Measurements from ENCODE around the gene LMBR1L. TPM values are rescaled to one million over a fixed set of nuclear protein-coding genes. Genes with fewer than 3 reads are reported as not detected.

The LMBR1L gene
- polyA plus RNA-seq, 5 donors, result 68.2 to 111 (median 78.8) TPM

DNA sequence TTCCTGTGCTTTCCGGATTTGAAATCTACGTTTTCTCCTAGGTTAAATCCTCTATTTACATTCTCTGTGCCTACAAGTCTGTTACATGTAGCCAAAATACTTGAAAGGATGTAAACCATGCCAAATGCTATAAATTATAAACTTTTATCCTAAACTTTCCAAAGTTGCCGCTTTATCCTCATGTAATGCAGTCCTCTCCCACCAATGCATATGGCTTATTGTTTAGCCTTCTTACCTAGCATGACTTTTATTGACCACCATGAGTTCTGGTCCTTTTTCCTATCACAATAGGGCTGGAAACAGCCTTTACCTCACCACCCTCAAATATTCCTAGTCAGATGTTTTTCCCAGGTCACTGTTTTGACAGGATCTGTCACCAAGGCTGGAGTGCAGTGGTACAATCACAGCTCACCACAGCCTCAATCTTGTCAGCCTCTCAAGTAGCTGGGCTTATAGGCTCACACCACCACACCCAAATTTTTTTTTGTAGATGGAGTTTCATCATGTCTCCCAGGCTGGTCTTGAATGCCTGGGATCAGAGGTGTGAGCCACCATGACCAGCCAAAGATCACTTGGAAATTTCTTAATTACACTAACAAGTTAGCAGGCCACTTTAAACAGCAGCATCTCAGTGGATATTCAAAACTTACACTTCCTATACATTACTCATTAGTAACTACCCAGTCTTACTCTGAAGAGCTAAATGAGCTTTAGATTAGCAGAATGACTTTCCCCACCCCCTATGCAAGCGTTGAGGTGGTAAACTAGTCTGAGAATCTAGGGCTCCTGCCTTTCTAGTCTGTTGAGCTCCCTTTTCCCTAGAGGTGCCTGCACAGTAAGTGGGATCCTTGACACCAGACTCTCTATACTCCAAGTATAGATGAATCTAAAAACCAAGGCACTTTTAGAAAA, 16.5 kb upstream of the LMBR1L start:
- no peak for DNase-seq

GRCh38 chr12:49121047-49121696, 10.5 kb upstream of the LMBR1L start:
- DNase-seq, result peak in 1 of 2 donors; percentile 34

DNA sequence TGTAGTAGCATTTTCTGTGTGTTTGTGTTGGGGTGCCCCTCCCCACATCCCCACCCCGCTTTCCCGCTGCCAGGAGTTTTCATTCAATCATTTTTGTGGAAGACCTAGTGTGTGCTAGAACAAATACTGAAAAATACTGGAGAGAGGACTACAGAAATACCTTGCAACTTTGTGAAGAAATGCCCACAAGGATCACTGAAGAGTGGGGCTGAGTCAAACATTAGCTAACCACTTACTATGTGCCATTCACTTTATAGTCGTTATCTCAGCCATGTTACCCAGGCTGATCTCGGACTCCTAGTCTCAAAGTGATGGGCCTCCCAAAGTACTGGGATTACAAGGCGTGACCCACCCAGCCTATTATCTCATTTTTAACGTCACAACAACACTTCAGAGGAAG, 559 bp upstream of the LMBR1L start:
- no peak for DNase-seq

DNA sequence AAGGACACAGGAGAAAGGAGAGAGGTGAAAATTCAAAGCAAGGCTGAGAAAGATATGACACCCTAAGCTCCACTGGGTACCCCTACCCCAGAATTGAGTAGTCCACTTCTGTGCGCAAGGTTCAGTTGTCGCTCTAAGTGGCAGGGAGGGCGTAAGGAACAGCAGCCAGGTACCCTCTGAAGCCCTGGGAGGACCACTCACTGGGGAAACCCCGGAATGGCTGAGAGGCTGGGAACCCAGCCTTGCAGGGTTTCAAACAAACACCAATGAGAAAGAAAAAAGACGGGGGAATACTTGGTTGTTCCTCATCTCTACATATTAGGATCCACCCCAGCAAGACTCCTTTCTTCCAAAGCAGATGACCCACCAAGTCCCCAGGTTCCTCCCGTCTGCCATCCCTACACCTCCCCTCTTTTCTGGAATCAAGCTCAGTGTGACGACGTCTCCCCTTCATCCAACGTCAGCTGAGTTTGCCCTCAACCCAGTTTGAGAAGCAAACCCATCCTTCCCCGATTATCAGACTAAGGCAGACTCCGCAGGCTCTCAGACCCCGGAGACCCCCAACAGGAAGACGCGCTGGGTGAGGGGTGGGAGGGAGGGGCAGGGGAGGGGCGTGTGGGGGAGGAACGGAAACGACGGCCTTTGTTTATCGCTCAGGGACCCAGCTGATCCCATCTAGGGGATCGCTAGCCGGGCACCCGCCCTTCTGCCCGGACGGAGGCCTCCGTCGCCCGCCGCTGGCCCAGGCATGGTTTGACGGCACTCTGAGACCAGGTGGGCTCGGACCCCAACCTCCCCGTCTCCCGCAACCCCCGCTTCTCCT, 795 bp downstream of the LMBR1L start:
- peak in 1 of 2 donors; percentile 60 for DNase-seq

DNA sequence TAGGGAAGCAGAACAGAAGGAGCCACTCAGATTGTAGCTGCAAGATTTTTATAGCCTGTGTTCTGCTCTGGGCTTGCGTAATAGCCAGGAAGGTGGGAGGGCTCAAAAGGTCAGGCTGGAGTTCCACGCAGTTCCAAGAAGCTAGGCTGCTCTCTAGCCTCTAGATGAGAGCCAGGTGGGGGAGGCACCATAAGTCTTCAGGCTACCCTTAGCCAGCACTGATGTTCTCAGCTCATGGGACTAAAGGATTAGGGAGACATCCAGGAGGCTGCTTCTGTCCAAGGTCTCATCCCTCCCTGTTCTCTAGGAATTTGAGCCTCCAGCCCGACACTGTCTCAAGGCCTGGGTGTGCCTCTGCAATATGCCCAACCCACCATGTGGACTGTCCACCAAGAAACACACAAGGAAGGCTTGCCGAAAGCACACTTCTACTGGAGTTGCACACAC, 1.7 kb downstream of the LMBR1L start:
- DNase-seq, result no peak

DNA sequence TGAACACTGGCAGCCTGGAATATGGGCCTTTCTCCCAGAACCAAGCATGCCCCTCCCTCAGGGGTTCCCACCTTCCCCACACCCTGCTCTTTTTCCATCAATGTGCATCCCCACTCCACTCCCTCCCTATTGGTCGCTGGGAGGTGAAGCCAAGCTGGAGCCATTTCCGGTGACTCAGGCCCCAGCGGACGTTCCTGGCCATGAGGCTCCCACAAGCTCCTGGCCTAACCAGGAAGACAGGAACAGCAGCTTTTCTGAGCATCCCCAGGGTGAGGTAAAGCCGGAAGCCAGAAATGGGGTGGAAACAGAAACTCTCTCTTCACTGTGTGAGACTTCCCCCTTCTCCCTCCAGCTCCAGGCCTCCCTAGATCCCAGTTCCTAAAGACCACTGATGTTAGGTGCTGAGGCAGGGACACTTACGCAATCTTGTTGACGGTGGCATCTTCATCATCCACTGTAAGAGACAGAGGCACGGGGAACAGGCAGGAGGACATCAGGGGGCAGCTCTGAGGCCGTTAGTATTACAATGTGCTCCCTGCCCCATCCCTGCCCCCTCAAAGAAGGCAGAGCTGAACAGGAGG, 5.1 kb downstream of the LMBR1L start:
- DNase-seq, result no peak

DNA sequence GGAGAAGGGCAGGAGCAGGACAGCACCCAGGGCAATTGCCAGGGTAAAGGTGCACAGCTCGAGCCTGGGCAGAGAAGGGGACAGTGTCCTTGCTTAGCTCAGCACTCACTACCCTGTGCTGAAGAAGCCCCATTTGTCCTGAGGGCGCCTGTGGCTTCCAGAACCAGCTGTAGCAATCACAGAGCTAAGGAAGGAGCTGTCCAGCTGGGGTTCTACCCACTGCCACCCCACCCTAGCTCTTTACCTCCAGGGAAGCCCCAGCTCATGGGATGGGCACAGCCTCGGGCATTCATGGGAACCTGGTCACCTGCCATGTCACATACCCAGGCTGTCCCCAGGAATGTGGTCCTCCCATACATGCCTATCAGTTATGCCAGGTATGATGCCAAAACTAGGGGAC, 5.8 kb downstream of the LMBR1L start:
- DNase-seq, result no peak

- DNase-seq, result no peak
These were observed 10.3 kb downstream of the LMBR1L start for GRCh38 chr12:49100380-49100779.

DNA sequence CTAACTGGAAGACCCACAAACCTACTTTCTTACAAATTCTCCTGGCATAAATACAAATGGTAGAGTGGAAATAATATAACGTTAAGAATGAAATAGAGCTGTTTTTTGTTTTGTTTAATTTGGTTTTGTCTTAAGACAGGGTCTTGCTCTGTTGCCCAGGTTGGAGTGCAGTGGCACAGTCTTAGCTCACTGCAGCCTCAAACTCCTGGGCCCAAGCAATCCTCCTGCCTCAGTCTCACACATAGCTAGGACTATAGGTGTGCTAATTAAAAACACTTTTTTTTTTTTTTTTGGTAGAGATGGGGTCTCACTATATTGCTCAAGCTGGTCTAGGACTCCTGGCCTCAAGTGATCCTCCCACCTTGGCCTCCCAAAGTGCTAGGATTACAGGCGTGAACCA, 11.9 kb downstream of the LMBR1L start:
- DNase-seq, result no peak

DNA sequence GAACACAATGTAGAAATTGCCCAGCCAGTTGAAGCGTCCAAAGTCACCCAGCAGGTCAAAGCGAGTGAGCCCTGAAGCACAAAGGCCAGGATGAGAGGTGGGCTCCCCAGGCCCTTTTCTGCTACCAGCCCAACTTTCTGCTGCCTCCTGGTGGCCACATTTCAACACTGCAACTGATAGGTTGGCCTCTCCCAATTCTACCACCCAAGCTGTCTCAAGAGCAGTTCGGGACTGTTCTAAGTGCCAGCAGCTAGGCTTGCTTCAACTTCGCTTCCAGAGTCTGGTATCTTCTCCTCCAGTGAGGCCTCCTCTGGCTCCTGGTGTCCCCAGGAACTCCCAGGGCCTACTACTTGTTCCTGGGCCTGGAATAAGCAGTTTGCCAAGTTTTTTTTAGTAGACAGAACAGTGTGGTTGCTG, 12.6 kb downstream of the LMBR1L start:
- no peak for DNase-seq

DNA sequence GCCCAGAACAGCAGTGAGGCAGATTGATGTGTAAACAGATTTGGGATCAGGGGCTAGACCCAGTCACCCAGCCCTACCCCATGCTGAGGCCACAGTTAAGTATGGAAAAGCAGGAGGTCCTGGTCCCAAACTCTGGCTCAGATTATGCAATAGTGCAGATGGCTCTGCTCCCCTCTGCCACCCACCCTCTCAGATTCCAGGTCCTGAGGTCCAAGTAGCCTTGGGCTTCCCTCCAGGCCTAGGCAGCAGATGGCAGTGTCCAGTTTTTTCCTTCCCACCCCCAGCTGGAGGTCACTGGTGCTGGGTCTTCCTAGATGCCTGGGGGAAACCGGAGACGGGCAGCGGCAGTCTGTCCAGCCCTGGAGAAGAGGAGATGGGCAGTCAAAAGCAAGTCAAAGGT, 13.3 kb downstream of the LMBR1L start:
- DNase-seq, result no peak

DNA sequence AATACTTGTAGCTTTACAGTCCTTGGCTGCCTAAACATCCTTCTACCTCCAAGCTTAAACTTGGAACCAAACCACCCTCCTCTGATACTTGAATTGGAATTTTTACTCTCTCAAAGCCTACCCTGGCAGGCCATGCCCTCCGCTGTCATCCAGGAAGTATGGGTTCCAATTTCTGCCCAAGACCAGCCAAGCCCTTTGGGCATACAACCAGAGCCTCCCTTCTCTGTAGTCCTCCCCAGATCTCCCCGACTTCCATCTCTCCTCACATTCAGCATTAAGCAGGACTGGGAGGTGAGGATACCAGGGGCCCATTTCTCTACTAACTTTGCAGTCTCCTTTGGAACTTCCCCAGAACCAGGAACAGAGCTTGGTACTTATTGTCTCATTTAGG, 15.7 kb downstream of the LMBR1L start:
- no peak for DNase-seq

DNA sequence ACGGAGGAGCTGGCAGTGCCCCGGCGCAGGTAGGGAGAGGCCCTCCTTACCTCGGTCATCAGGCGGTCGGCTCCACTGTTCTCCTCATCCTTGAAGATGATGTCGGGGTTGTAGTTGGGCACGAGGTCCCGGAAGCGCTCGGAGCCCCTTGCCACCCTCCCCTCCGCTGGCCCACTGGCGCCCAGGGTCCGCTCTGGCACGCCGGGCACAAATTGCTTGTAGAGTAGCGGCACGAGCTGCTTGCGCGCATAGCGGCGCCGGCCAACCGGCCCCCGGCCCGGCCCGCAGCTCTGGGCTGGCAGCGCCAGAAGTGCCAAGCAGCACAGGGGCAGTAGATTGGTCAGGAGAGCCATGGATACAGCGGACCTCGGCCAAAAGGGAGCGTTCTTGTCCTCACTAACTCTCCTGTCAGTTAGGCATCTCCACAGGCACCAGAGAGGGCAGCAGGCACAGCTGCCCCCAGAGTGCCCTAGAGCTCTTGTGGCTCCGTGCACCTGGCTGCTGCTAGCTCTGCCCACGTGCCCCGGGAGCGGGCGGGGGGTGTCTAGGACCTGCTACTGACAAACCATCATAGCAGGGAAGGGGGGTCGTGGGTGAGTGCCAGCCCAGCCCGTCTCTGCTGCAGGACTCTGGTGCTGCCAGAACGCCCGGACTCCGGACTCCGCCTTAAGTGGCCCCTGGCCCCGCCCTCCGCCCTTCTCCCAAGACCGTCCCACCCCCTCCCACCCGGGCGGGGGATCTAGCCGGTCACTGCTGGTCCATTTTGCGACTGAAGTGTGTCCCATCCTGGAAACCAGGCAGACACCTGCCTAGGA, 16.3 kb downstream of the LMBR1L start, which contains the start of gene DHH:
TSS of gene DHH (minus strand) at position 642 of the 815 bp plus-strand sequence. CDS start at position 353, 289 bp downstream.
- no peak for DNase-seq

DNA sequence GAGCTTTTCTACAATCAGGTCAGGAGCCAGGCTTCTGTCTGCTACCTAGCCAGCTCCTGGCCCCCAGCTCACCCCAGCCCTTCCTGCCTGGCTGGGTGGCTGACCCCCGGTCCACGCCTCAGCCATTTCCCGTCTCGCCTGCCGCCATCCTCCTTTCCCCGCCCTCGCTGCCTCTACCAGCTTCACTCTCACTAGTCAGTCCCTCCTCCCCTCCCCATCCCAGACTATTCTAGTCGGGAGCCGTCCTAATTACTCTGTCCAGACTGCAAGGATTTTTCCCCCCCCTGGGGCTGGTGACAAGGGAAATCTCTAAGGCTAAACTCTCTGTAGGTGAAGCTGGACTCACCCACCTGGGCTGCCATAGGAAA, 16.9 kb downstream of the LMBR1L start:
- no peak for DNase-seq

GRCh38 chr12:49092816-49093406, 17.7 kb downstream of the LMBR1L start:
- DNase-seq, result no peak

GRCh38 chr12:49092086-49092815, 18.4 kb downstream of the LMBR1L start:
- no peak for DNase-seq

DNA sequence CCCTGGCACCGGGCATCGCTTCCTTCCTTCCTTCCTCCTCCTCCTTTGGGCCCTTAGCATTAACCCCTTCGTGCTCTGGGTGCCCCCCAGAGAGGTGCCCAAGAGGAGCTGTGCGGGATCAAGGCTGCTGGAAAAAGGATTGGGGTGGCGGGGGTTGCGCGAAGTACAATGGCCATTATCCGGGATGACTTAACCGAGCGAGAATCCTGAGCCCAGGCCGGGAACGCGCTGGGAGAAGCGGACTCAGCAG, 18.9 kb downstream of the LMBR1L start:
- DNase-seq, result no peak

DNA sequence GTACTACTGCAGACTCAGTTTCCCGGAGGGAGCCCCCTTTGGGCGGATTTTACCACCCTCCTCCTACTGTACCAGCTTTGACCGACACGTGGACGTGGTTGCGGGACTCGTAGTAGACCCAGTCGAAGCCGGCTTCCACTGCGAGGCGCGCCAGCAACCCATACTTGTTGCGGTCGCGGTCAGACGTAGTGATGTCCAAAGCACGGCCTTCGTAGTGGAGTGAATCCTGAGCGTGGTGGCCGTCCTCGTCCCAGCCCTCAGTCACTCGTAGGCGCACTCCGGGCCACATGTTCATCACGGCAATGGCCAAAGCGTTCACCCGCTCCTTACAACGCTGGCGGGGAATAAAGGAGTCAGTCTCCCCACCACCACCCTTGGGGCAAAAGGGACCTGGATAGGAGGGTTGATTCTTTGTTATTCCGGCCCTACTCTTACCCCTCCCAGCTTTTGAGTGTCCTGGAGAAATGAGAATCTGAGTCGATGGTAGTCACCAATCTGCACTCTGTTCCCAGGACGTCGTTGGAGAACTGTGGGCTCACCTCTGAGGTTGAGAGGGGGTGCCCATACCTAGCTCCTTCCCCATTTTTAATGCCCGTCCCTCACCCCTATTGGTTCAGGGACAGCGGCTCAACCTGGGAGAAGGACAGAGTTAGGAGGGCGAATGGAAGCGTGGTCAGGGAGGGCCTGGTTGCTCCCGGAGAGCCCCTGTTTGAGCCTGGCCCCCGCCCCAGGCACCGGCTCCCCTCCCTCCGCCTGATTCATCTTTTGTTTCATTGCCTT, 19.4 kb downstream of the LMBR1L start:
- no peak for DNase-seq

Measured in right lung (tissue), 5 donors.